Body of pancreas (tissue), 4 donors: ENCODE results near the gene PPIL1. TPM values are rescaled to one million over a fixed set of nuclear protein-coding genes. Genes with fewer than 3 reads are reported as not detected.

Source experiments
- ATAC-seq: fragments of 150-250 bp; one replicate; pipeline ENCODE4 v1.9.1; 2016
- DNase-seq, 4 donors: peaks; one replicate each; pipeline ENCODE4 v3.0.0-alpha.2; 2019
- H3K27ac ChIP-seq, 4 donors: fragments of 200-600 bp; sonication (generic); 1 replicate in 3 of 4; 2 replicates in 1 of 4; pipeline versions ENCODE4 v1.5.1 to v1.6.1; 2016 to 2019; ENCODE audit warnings: mild to moderate bottlenecking in 1 of 4, mixed read lengths in 1 of 4, moderate library complexity in 1 of 4
- H3K27me3 ChIP-seq, 2 donors: fragments of 200-600 bp; sonication (generic); one replicate each; pipeline ENCODE4 v1.6.0; 2016; ENCODE audit warnings: mild to moderate bottlenecking in 1 of 2
- H3K36me3 ChIP-seq, 2 donors: fragments of 200-600 bp; sonication (generic); replicated peaks in 1 of 2; 2 replicates each; pipeline ENCODE4 v1.5.1; 2016; ENCODE audit warnings: low read depth in 2 of 2; ENCODE audit not compliant: insufficient read depth in 1 of 2
- H3K4me1 ChIP-seq: fragments of 200-600 bp; sonication (generic); one replicate; pipeline ENCODE4 v1.6.0; 2016
- H3K4me3 ChIP-seq, 2 donors: fragments of 200-600 bp; sonication (generic); 1 replicate in 1 of 2; 2 replicates in 1 of 2; pipeline ENCODE4 v1.5.1; 2016 to 2019
- H3K9me3 ChIP-seq, 3 donors: fragments of 200-600 bp; sonication (generic); 1 replicate in 2 of 3; 2 replicates in 1 of 3; pipeline ENCODE4 v1.5.1; 2016
- CTCF ChIP-seq, 7 experiments: fragments of 450-650 bp in 4 of 7; fragments of 200-600 bp in 3 of 7; sonication (generic) in 3 of 7; IDR thresholded peaks; one replicate each; pipeline ENCODE4 v1.5.1; 2016 to 2019; ENCODE audit warnings: antibody characterized with exemption in 7 of 7
- POLR2A ChIP-seq, 3 donors: fragments of 450-650 bp; IDR thresholded peaks; one replicate each; pipeline ENCODE4 v1.6.1; 2016; ENCODE audit warnings: antibody characterized with exemption in 3 of 3, mild to moderate bottlenecking in 2 of 3
- WGBS, 2 donors: methylation state at CpG; one replicate each; pipeline ENCODE4 v1.1.5; 2017; 5-methylcytosine and 5-hydroxymethylcytosine counted together
- intact Hi-C: fragments of 100-400 bp; cut with DNase I; formaldehyde crosslinking; loops from one replicate; pipeline ENCODE4 v1.15.1; 2023
- total RNA-seq, 2 donors: library from RNA; depleted of rRNA; stranded (reverse); fragments of >200 nt; gene quantifications; one replicate each; pipeline ENCODE4 v1.1.0, GENCODE V29; 2016

PPIL1 gene
- total RNA-seq, 2 donors from 2014 or later = 5.9 to 6.5 TPM

DNA sequence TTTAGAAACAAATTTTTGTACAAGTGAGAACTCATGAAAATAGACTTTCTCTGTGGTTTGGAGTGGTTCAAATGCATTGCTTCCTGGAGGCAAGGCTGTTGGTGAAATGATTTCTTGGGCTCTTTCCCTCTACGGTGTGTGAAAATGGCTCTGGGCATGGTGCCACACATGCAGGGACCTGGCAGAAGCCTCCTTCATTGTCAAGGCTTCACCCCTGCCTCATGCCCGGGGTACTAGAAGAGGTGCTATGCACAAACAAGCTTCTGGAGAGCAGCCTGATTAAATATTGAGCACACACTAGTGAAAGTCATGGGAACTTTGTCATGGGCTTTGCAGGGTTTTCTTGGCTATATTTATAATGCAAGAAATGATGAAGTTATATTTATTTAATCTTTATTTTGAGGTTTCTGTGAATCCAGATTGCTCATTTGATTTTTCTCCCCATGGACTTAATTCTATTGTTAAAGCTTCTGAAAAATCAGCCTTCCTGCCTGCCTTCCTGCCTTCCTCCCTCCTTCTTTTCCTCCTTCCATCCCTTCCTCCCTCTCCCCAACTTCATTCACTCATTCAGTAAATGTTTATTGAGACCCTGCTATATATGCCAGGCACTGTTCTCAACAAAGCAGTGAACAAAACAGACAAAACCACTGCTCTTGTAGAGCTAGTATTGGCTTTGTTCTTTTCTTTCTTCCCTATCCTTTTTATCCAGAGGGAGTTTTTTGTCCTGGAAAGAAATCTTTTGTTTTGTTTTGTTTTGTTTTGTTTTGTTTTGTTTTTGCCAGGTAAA is 32.1 kb upstream of the PPIL1 start:
- 4% methylated on average over 2 of the region's 2 CpGs for WGBS, 2 donors
- peak; percentile 91 to 95 (median 94) for DNase-seq
- Histone ChIP-seq H3K4me1 (peaks cover 39% of the 10 kb centered on the region), H3K27ac (peak overlapping the region; percentile 58 to 83 (median 66)), H3K36me3 (peaks cover 6 to 8% of the 10 kb centered on the region in 2 donors), H3K4me3 (no peak overlapping the region), H3K27me3 (no peaks in the 10 kb centered on the region), H3K9me3 (no peaks in the 10 kb centered on the region)
- peak; percentile 95 for ATAC-seq
- intact Hi-C loops = no loop called here
- TF ChIP-seq POLR2A (IDR thresholded peaks at IDR 0.05) = no peak
- no peak for TF ChIP-seq CTCF (IDR thresholded peaks at IDR 0.05)

- intact Hi-C loops = no loop called here
Measured at GRCh38 chr6:36904851-36905393, 30.3 kb upstream of the PPIL1 start.

DNA sequence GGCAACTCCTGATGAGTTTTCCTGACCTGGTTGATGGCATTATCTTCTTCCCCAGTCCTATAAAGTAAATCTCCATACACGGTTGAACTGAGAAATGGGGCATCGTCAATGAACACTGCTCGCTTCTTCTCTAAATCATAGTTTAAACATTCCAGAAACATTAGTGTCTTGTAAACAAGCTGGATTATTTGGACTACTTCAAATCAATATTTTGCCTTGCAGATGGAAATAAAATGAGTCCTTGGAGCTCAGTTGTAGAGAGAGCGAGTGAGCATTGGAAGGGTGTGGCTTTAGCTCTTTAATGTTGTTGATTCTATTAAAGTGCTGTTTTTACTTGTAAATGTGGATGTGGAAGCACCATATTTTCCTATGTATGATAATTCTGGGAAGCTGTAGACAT is 29.5 kb upstream of the PPIL1 start:
- TF ChIP-seq POLR2A (IDR thresholded peaks at IDR 0.05) = no peak
- no peak overlapping the region for H3K27ac ChIP-seq
- ATAC-seq (no peak), DNase-seq (no peak)
- H3K9me3 ChIP-seq = no peaks in the 10 kb centered on the region
- H3K36me3 ChIP-seq = peaks cover 6 to 12% of the 10 kb centered on the region in 2 donors
- H3K4me3 ChIP-seq = no peak overlapping the region
- intact Hi-C loops = no loop called here
- WGBS, 2 donors = 62 to 73% methylated on average over 4 of the region's 4 CpGs
- no peaks in the 10 kb centered on the region for H3K27me3 ChIP-seq
- H3K4me1 ChIP-seq = peaks cover 39% of the 10 kb centered on the region

More at GRCh38 chr6:36904851-36905393, 30.3 kb upstream of the PPIL1 start:
- Histone ChIP-seq H3K9me3 (no peaks in the 10 kb centered on the region), H3K27me3 (no peaks in the 10 kb centered on the region), H3K27ac (no peak overlapping the region), H3K4me1 (peaks cover 39% of the 10 kb centered on the region), H3K36me3 (peaks cover 6 to 11% of the 10 kb centered on the region in 2 donors), H3K4me3 (no peak overlapping the region)
- DNase-seq (no peak), ATAC-seq (no peak)
- TF ChIP-seq POLR2A (IDR thresholded peaks at IDR 0.05) = no peak
- no peak for TF ChIP-seq CTCF (IDR thresholded peaks at IDR 0.05)
- 97 to 98% methylated on average over 5 of the region's 5 CpGs for WGBS, 2 donors

DNA sequence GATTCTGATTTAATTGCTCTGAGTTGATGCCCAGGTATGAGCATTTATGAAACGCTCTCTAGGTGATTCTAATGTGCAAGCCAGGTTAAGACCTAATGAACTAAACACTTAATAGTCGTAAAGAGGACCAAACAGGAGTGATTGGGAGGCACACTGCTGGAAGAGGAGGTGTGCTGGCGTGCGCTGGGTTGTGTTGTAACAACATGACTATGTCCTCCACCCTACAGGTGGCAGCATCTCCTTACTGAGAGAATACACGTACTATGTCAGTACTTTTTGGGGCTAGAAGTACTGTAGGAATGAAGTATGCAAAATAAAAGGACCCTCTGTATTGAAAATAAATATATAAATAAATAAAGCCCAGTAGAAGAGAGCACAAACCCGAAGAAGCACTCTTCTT is 23.0 kb upstream of the PPIL1 start:
- H3K4me1 ChIP-seq = no peaks in the 10 kb centered on the region
- TF ChIP-seq CTCF (IDR thresholded peaks at IDR 0.05) (peak in 2 of 7 experiments; percentile 13 to 22), POLR2A (IDR thresholded peaks at IDR 0.05) (no peak)
- intact Hi-C loops = no loop called here
- 80 to 91% methylated on average over 6 of the region's 6 CpGs for WGBS, 2 donors
- H3K27me3 ChIP-seq = no peaks in the 10 kb centered on the region
- no peak overlapping the region for H3K27ac ChIP-seq
- ATAC-seq = no peak
- H3K36me3 ChIP-seq = peaks cover 5 to 14% of the 10 kb centered on the region in 2 donors
- H3K9me3 ChIP-seq = peaks cover 0 to 6% (median 0%) of the 10 kb centered on the region in 3 donors
- H3K4me3 ChIP-seq = no peak overlapping the region
- no peak for DNase-seq
